ENCODE measurements around the gene RGPD6. TPM values are rescaled to one million over a fixed set of nuclear protein-coding genes. Genes with fewer than 3 reads are reported as not detected.
"Not testable (repeated sequence)": the region's sequence is repeated elsewhere in the genome, so short reads cannot be mapped to it uniquely, and the experiment has no call there.

Gene RGPD6
- 22.6 and 27.9 TPM in 2 replicates for total RNA-seq (2014; rRNA removed; shearing (Covaris generic))
- polyA plus RNA-seq (2016; fragmentation: Nextera tagmentation; extraction: Ambion mirVana) = 8.5 and 11.6 TPM in 2 replicates

GRCh38 chr2:110576763-110577416, at the start of gene RGPD6:
TSS of gene RGPD6 (minus strand) at chr2:110577222. CDS start at chr2:110577024, 198 bp downstream.
- H3K9me3 ChIP-seq (ENCODE audit: low read depth); in situ Hi-C loops (cut with MboI); H3K36me3 ChIP-seq (ENCODE audit: low read depth); H4K20me1 ChIP-seq (ENCODE audit: insufficient read depth); H2AFZ ChIP-seq; H3K4me1 ChIP-seq (ENCODE audit: insufficient read depth); H3K4me3 ChIP-seq; H3K9ac ChIP-seq; H3K27me3 ChIP-seq (replicated peaks; ENCODE audit: insufficient read depth); H3K27ac ChIP-seq; H3K4me2 ChIP-seq (ENCODE audit: unreplicated experiment); H3K79me2 ChIP-seq (ENCODE audit: insufficient read depth); DNase-seq; H3F3A ChIP-seq (ENCODE audit: insufficient read depth); H3K9me2 ChIP-seq (ENCODE audit: insufficient read depth): not testable (repeated sequence)
- no CpG with 5 or more reads among the region's 70 CpGs for WGBS, 2 experiments (ENCODE audit: low coverage in 1 of 2, low lambda C conversion rate in 2 of 2, missing lambda C conversion rate in 2 of 2)

GRCh38 chr2:110619326-110619939, 42.4 kb upstream of the RGPD6 start:
- H3K4me2 ChIP-seq (ENCODE audit: unreplicated experiment); DNase-seq; H3K9me2 ChIP-seq (ENCODE audit: insufficient read depth); H3K36me3 ChIP-seq (ENCODE audit: low read depth); H3F3A ChIP-seq (ENCODE audit: insufficient read depth); H3K27me3 ChIP-seq (replicated peaks; ENCODE audit: insufficient read depth); H3K27ac ChIP-seq; in situ Hi-C loops (cut with MboI); H3K9me3 ChIP-seq (ENCODE audit: low read depth); H3K4me3 ChIP-seq; H3K9ac ChIP-seq; H4K20me1 ChIP-seq (ENCODE audit: insufficient read depth); H2AFZ ChIP-seq; H3K4me1 ChIP-seq (ENCODE audit: insufficient read depth); H3K79me2 ChIP-seq (ENCODE audit: insufficient read depth): not testable (repeated sequence)
- WGBS, 2 experiments (ENCODE audit: low coverage in 1 of 2, low lambda C conversion rate in 2 of 2, missing lambda C conversion rate in 2 of 2) = 61 to 72% methylated on average over 2 of the region's 9 CpGs

GRCh38 chr2:110613927-110614326, 36.9 kb upstream of the RGPD6 start:
- H2AFZ ChIP-seq; H3K79me2 ChIP-seq (ENCODE audit: insufficient read depth); H3K9me2 ChIP-seq (ENCODE audit: insufficient read depth); H3K4me1 ChIP-seq (ENCODE audit: insufficient read depth); H3K27ac ChIP-seq; H3K9me3 ChIP-seq (ENCODE audit: low read depth); H4K20me1 ChIP-seq (ENCODE audit: insufficient read depth); H3F3A ChIP-seq (ENCODE audit: insufficient read depth); H3K36me3 ChIP-seq (ENCODE audit: low read depth); DNase-seq; H3K9ac ChIP-seq; H3K4me2 ChIP-seq (ENCODE audit: unreplicated experiment); H3K4me3 ChIP-seq; H3K27me3 ChIP-seq (replicated peaks; ENCODE audit: insufficient read depth); in situ Hi-C loops (cut with MboI): not testable (repeated sequence)
- WGBS, 2 experiments (ENCODE audit: low coverage in 1 of 2, low lambda C conversion rate in 2 of 2, missing lambda C conversion rate in 2 of 2) = no CpG with 5 or more reads among the region's 1 CpG

GRCh38 chr2:110610613-110611250, 33.7 kb upstream of the RGPD6 start:
- H3K79me2 ChIP-seq (ENCODE audit: insufficient read depth); H3K9me2 ChIP-seq (ENCODE audit: insufficient read depth); H2AFZ ChIP-seq; H3K4me2 ChIP-seq (ENCODE audit: unreplicated experiment); H4K20me1 ChIP-seq (ENCODE audit: insufficient read depth); H3K4me1 ChIP-seq (ENCODE audit: insufficient read depth); H3K9ac ChIP-seq; H3F3A ChIP-seq (ENCODE audit: insufficient read depth); H3K36me3 ChIP-seq (ENCODE audit: low read depth); in situ Hi-C loops (cut with MboI); H3K27me3 ChIP-seq (replicated peaks; ENCODE audit: insufficient read depth); H3K9me3 ChIP-seq (ENCODE audit: low read depth); H3K4me3 ChIP-seq; H3K27ac ChIP-seq: not testable (repeated sequence)
- WGBS, 2 experiments (ENCODE audit: low coverage in 1 of 2, low lambda C conversion rate in 2 of 2, missing lambda C conversion rate in 2 of 2) = 0 to 5% methylated on average over 5 to 32 of the region's 94 CpGs
- DNase-seq = peak; percentile 15

- in situ Hi-C loops (cut with MboI); H3K9me2 ChIP-seq (ENCODE audit: insufficient read depth); H3K27ac ChIP-seq; H3K36me3 ChIP-seq (ENCODE audit: low read depth); H3K4me1 ChIP-seq (ENCODE audit: insufficient read depth); H3K27me3 ChIP-seq (replicated peaks; ENCODE audit: insufficient read depth); H3K79me2 ChIP-seq (ENCODE audit: insufficient read depth); H3F3A ChIP-seq (ENCODE audit: insufficient read depth); H3K4me3 ChIP-seq; H4K20me1 ChIP-seq (ENCODE audit: insufficient read depth); H3K4me2 ChIP-seq (ENCODE audit: unreplicated experiment); H3K9ac ChIP-seq; H2AFZ ChIP-seq; DNase-seq; H3K9me3 ChIP-seq (ENCODE audit: low read depth): not testable (repeated sequence)
- WGBS, 2 experiments (ENCODE audit: low coverage in 1 of 2, low lambda C conversion rate in 2 of 2, missing lambda C conversion rate in 2 of 2) = 0 to 5% methylated on average over 12 to 16 of the region's 45 CpGs
Observed at GRCh38 chr2:110609843-110610612, 33.0 kb upstream of the RGPD6 start.

GRCh38 chr2:110608788-110609502, 31.9 kb upstream of the RGPD6 start:
- H3K9ac ChIP-seq; H3K9me2 ChIP-seq (ENCODE audit: insufficient read depth); H3K79me2 ChIP-seq (ENCODE audit: insufficient read depth); H3K4me1 ChIP-seq (ENCODE audit: insufficient read depth); H3K4me3 ChIP-seq; H3K27me3 ChIP-seq (replicated peaks; ENCODE audit: insufficient read depth); H3K9me3 ChIP-seq (ENCODE audit: low read depth); in situ Hi-C loops (cut with MboI); H2AFZ ChIP-seq; H3K27ac ChIP-seq; H4K20me1 ChIP-seq (ENCODE audit: insufficient read depth); DNase-seq; H3K4me2 ChIP-seq (ENCODE audit: unreplicated experiment); H3K36me3 ChIP-seq (ENCODE audit: low read depth); H3F3A ChIP-seq (ENCODE audit: insufficient read depth): not testable (repeated sequence)
- WGBS, 2 experiments (ENCODE audit: low coverage in 1 of 2, low lambda C conversion rate in 2 of 2, missing lambda C conversion rate in 2 of 2) = no CpG with 5 or more reads among the region's 8 CpGs

GRCh38 chr2:110605057-110605456, 28.0 kb upstream of the RGPD6 start:
- DNase-seq; H3K4me2 ChIP-seq (ENCODE audit: unreplicated experiment); H3K4me3 ChIP-seq; H3K9me3 ChIP-seq (ENCODE audit: low read depth); H3K79me2 ChIP-seq (ENCODE audit: insufficient read depth); H3F3A ChIP-seq (ENCODE audit: insufficient read depth); H3K27ac ChIP-seq; H3K9me2 ChIP-seq (ENCODE audit: insufficient read depth); H3K4me1 ChIP-seq (ENCODE audit: insufficient read depth); H2AFZ ChIP-seq; H3K9ac ChIP-seq; in situ Hi-C loops (cut with MboI); H3K36me3 ChIP-seq (ENCODE audit: low read depth); H3K27me3 ChIP-seq (replicated peaks; ENCODE audit: insufficient read depth); H4K20me1 ChIP-seq (ENCODE audit: insufficient read depth): not testable (repeated sequence)
- WGBS, 2 experiments (ENCODE audit: low coverage in 1 of 2, low lambda C conversion rate in 2 of 2, missing lambda C conversion rate in 2 of 2) = 53 to 64% methylated on average over 8 to 9 of the region's 12 CpGs
